Endothelial cell of umbilical vein (primary cell): ENCODE measurements around the gene BLOC1S2.

Experiments
- CTCF ChIP-seq, 2 donors: IDR thresholded peaks; 1 replicate in 1 of 2; 2 replicates in 1 of 2; pipeline ENCODE4 v1.5.1; 2011; ENCODE audit warnings: low read length in 2 of 2, mild to moderate bottlenecking in 2 of 2, moderate library complexity in 2 of 2, control low read depth in 1 of 2, inconsistent platforms in 1 of 2, low read depth in 1 of 2; ENCODE audit not compliant: insufficient read depth in 1 of 2; ENCODE audit errors: extremely low read depth in 1 of 2
- EZH2 ChIP-seq: IDR thresholded peaks from 2 replicates; pipeline ENCODE4 v1.6.1; 2012; ENCODE audit warnings: borderline replicate concordance, low read depth, mild to moderate bottlenecking, moderate library complexity, low read length, inconsistent platforms; ENCODE audit not compliant: severe bottlenecking
- JUN ChIP-seq: IDR thresholded peaks from 2 replicates; pipeline ENCODE4 v1.6.1; 2011; ENCODE audit warnings: borderline replicate concordance, low read depth; ENCODE audit not compliant: insufficient read length, insufficient read depth
- MAX ChIP-seq: IDR thresholded peaks from 2 replicates; pipeline ENCODE4 v1.6.1; 2011; ENCODE audit not compliant: insufficient read depth, insufficient read length
- MYC ChIP-seq: IDR thresholded peaks from one replicate; pipeline ENCODE4 v1.6.1; 2011; ENCODE audit warnings: mild to moderate bottlenecking, low read depth, low read length
- POLR2A ChIP-seq: IDR thresholded peaks from 2 replicates; pipeline ENCODE4 v1.6.1; 2012; ENCODE audit warnings: low read depth, mild to moderate bottlenecking, control low read depth, low read length
- POLR2AphosphoS5 ChIP-seq: IDR thresholded peaks from 2 replicates; pipeline ENCODE4 v1.6.1; 2012; ENCODE audit warnings: low read depth, mild to moderate bottlenecking, control low read depth, low read length, moderate library complexity; ENCODE audit not compliant: insufficient read depth

- TF ChIP-seq POLR2AphosphoS5 (no peak), CTCF (IDR thresholded peaks at IDR 0.05; ENCODE audit: extremely low read depth in 1 of 2, insufficient read depth in 1 of 2, low read depth in 1 of 2, low read length in 2 of 2) (no peak), POLR2A (no peak), EZH2 (no peak), JUN (no peak), MAX (no peak), MYC (no peak)
These were observed 46.6 kb downstream of the BLOC1S2 start for GRCh38 chr10:100239851-100240250.
